GM12891 (cell line): ENCODE results near the gene PTPRG.

ENCODE experiments used
- PAX5 ChIP-seq: IDR thresholded peaks from 2 replicates; pipeline ENCODE4 v1.6.1; 2011; ENCODE audit warnings: low read length, moderate library complexity, mild to moderate bottlenecking; ENCODE audit not compliant: insufficient read depth, severe bottlenecking
- POLR2A ChIP-seq: IDR thresholded peaks from 2 replicates; pipeline ENCODE4 v1.6.1; 2011; ENCODE audit warnings: low read depth, low read length, control low read depth
- POLR2AphosphoS5 ChIP-seq: IDR thresholded peaks from 2 replicates; pipeline ENCODE4 v1.6.1; 2011; ENCODE audit warnings: low read depth, low read length, control low read depth
- POU2F2 ChIP-seq: IDR thresholded peaks from 2 replicates; pipeline ENCODE4 v1.6.1; 2011; ENCODE audit warnings: low read depth, mild to moderate bottlenecking, control low read depth, low read length, moderate library complexity
- SPI1 ChIP-seq: IDR thresholded peaks from 2 replicates; pipeline ENCODE4 v1.6.1; 2011; ENCODE audit warnings: low read depth, low read length, control low read depth
- TAF1 ChIP-seq: IDR thresholded peaks from 2 replicates; pipeline ENCODE4 v1.6.1; 2011; ENCODE audit warnings: low read depth, low read length, control low read depth

DNA sequence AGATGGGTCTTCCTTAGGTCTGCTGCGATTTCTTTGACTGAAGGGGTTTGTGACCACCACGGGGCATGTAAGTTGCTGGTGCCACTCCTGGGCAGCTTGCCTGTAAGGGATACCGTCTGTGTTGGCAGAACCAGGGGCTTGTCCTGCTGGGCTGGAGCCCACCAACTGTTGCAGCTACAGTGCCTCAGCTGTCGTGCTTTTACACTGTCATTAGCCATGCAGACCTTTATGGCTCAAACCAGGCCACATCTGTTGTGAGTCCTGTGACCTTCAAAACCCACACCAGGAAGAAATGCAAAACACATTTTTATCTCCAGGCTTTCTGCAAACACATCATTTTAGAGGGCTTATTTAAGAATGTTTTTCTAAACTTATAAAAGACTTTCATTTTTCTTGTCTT, 168.7 kb downstream of the PTPRG start:
- TF ChIP-seq POLR2AphosphoS5 (no peak), TAF1 (no peak), POLR2A (no peak), SPI1 (no peak), PAX5 (no peak), POU2F2 (no peak)
